Forelimb muscle (tissue), 1 donor: ENCODE measurements around the gene SAA4. TPM values are rescaled to one million over a fixed set of nuclear protein-coding genes. Genes with fewer than 3 reads are reported as not detected.
"Not testable (repeated sequence)": the region's sequence is repeated elsewhere in the genome, so short reads cannot be mapped to it uniquely, and the experiment has no call there.

Experiments
- DNase-seq: peaks from one replicate; pipeline ENCODE4 v3.0.0-alpha.2; 2013; ENCODE audit warnings: low read depth
- polyA plus RNA-seq: library from polyadenylated mRNA; unstranded; fragments of 120-200 nt; gene quantifications from one replicate; pipeline ENCODE4 v1.2.1, GENCODE V29; 2013; ENCODE audit not compliant: insufficient read length

Gene SAA4
- polyA plus RNA-seq, 1 donor = not detected

- not testable (repeated sequence) for DNase-seq
These were observed 46.9 kb downstream of the SAA4 start for GRCh38 chr11:18189476-18190245.

- DNase-seq = no peak
These were observed 47.8 kb downstream of the SAA4 start for GRCh38 chr11:18188796-18189195.

Other genes starting within 250 kb of the SAA4 start
- 10.4 TPM for gene SERGEF, start 223.8 kb downstream of the SAA4 start, polyA plus RNA-seq
- gene TPH1, start 190.5 kb downstream of the SAA4 start, polyA plus RNA-seq = 0.40 TPM
- 16.7 TPM for gene SAAL1, start 130.7 kb downstream of the SAA4 start, polyA plus RNA-seq
- not detected for gene MRGPRX3, start 104.2 kb downstream of the SAA4 start, polyA plus RNA-seq
- not detected for gene MRGPRX4, start 64.0 kb downstream of the SAA4 start, polyA plus RNA-seq
- gene SAA2, start 11.9 kb upstream of the SAA4 start, polyA plus RNA-seq = not detected
- not detected for gene SAA1, start 29.5 kb upstream of the SAA4 start, polyA plus RNA-seq
- 11.1 TPM for gene HPS5, start 85.3 kb upstream of the SAA4 start, polyA plus RNA-seq
- gene GTF2H1, start 85.8 kb upstream of the SAA4 start, polyA plus RNA-seq = 35.7 TPM
- gene LDHA, start 157.8 kb upstream of the SAA4 start, polyA plus RNA-seq = 639 TPM
- not detected for gene LDHC, start 175.5 kb upstream of the SAA4 start, polyA plus RNA-seq
- 0.14 TPM for gene LDHAL6A, start 219.1 kb upstream of the SAA4 start, polyA plus RNA-seq